CMK (cell line): ENCODE data around the gene SGO2.
A peak's percentile ranks its signal among the peaks of the same experiment; 100 is the strongest.

Experiments
- DNase-seq: peaks from one replicate; pipeline ENCODE4 v3.0.0-alpha.2; 2010; ENCODE audit warnings: low read depth

The SGO2 gene, protein sequence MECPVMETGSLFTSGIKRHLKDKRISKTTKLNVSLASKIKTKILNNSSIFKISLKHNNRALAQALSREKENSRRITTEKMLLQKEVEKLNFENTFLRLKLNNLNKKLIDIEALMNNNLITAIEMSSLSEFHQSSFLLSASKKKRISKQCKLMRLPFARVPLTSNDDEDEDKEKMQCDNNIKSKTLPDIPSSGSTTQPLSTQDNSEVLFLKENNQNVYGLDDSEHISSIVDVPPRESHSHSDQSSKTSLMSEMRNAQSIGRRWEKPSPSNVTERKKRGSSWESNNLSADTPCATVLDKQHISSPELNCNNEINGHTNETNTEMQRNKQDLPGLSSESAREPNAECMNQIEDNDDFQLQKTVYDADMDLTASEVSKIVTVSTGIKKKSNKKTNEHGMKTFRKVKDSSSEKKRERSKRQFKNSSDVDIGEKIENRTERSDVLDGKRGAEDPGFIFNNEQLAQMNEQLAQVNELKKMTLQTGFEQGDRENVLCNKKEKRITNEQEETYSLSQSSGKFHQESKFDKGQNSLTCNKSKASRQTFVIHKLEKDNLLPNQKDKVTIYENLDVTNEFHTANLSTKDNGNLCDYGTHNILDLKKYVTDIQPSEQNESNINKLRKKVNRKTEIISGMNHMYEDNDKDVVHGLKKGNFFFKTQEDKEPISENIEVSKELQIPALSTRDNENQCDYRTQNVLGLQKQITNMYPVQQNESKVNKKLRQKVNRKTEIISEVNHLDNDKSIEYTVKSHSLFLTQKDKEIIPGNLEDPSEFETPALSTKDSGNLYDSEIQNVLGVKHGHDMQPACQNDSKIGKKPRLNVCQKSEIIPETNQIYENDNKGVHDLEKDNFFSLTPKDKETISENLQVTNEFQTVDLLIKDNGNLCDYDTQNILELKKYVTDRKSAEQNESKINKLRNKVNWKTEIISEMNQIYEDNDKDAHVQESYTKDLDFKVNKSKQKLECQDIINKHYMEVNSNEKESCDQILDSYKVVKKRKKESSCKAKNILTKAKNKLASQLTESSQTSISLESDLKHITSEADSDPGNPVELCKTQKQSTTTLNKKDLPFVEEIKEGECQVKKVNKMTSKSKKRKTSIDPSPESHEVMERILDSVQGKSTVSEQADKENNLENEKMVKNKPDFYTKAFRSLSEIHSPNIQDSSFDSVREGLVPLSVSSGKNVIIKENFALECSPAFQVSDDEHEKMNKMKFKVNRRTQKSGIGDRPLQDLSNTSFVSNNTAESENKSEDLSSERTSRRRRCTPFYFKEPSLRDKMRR

DNA sequence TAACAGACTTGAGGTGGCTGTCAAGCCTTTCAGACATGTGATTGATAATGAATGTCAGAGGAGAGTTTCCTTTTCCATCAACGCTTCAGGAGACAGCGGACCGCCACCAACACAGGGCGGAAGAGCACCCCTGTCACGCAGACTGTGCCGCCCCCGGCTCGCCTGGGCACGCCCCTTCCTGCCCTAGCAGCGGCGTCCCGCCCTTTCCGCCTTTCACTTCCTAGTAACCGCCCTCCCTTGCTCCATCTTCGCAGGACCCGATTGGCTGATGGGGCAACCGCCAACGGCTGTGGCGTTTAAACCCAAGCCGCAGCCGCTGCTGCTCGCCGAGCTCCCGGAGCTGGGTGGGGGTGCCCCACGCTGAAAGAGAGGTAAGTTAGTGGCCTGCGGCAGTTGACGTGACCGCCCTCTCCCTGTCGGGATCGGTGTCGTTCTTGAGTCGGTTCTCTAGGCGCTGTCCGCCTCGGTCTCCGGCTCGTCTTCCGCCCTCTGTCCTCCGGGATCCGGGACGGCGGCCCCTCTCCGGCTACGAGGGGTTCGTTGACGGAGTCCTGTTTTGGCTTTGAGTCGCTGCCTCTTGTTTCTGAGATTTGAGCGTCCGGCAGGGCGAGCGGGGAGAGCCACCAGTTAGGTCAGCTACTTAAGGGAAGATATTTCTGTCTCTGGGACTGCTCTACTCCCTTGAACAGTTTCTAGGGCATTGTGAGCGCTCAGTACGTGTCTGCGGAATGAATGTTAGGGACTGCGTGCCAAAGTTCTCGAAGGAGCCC lies at the start of gene SGO2:
Gene SGO2 (plus strand): TSS at position 326 of the 770 bp plus-strand sequence. CDS start 6,769 bp downstream, outside the sequence.
- peak; percentile 81 for DNase-seq

DNA sequence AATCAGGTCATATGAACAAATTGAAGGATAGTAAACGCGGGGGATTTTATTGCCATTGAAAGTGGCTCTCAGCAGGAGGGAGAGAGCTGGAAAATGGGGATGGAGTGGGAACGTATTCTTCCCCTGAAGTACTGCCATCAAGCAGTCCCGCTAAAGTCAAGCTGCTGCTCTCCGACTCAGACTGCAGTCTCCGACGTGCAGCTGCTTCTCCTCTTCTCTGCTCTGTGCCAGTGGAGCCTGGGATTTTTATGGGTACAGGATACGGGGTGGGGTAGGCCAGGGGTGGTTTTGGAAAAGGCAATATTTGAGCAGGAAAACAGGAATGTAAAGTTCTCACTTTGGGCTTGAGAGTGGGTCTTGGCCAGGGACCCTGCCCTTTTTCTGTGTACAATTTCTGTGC lies 49.2 kb upstream of the SGO2 start:
- no peak for DNase-seq

DNA sequence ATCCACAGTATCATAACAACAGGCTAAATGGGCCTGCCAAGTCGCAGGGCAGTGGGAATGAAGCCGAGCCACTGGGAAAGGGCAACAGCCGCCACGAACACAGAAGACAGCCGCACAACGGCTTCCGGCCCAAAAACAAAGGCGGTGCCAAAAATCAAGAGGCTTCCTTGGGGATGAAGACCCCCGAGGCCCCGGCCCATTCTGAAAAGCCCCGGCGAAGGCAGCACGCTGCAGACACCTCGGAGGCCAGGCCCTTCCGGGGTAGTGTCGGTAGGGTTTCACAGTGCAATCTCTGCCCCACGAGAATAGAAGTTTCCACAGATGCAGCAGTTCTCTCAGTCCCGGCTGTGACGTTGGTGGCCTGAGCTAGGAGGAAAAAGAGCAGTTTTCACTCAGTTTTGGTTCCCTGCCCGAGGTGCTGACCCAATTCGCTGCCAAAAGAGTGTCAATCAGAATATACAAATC lies 48.3 kb upstream of the SGO2 start:
- no peak for DNase-seq

DNA sequence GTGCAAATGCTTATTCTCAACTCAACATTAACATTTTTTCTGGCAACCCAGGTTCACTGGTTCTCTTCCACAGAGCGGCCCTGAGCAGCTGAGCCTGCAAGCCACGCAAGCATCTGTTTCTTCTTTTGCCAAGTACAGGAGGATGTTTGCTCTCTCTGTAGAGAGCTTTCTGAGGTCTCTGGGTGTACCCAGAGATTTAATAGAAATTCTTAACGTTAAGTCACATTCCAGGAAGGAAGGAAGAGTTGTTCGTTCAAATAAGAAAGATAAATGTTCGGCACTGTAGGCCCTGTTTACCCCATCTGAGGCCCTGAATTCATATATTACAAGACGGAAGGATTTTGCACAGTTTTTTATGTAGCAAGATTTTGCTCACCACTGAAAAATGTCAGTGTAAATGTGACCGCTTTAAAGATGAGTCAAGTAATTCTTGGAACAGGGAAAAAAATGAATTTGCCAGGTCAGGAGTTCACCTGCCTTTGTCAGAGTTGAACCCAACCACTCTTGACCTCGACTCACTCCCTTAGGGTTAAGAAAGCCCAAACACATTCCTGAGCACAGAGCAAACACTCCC lies 46.2 kb upstream of the SGO2 start:
- DNase-seq: no peak

DNA sequence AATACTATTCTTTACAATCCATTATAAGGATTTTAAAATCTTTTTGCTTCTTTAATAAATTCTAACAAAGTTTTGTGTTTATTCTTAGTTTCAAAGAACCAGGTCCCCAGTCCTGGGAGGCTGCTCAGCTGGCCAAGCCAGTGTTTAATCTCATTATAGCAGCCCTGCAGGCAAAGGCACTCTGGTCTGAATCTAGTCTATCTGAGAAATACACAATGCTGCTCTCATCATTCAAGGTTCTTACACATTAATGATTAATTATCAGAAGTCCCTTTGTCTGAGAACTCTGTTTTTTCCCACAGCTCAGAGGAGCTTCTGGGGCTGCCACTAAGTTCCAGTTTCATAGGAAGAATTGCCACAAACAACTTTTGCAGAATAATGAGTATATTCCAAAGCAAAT lies 43.8 kb upstream of the SGO2 start:
- DNase-seq: no peak

DNA sequence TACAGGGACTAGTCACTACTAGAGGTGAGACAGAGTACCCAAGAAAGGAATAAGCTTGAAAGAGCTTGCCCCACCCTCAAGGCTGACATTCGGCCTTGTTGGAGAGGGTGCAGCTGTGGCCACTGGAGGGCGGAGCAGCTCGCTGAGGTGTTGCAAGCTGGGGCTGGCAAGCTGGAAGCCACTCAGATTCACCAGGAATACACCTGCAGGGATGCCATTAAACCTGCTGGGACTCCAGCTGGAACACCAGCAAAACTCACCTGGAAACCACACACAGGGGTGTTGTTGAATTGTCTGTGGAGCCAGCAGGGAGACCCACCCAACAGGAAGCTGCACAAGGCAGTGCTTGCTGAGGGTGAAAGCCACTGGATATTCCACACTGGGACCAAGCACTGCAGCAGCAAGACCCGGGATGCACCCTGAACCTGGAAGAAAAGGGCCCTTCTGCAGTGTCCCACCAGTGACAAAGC lies 42.2 kb upstream of the SGO2 start:
- DNase-seq: no peak

DNA sequence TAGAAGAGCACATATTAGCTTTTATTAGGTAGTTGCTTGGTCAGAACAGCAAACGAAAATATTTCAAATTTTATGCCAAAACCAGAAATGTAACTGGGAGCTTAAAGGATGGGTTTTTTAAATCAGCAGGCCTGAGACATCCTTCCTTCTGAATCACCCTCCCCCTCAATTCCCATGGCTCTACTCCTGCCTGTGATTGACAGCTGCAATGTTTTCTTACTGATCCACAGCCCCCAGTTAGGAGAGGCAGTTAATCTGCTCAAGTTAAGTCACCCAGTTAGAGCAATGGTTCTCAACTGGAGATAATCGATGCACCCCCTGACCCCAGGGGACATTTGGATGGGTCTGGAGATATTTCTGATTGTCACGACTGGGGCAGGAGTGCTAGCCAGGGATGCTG lies 41.1 kb upstream of the SGO2 start:
- DNase-seq: no peak

DNA sequence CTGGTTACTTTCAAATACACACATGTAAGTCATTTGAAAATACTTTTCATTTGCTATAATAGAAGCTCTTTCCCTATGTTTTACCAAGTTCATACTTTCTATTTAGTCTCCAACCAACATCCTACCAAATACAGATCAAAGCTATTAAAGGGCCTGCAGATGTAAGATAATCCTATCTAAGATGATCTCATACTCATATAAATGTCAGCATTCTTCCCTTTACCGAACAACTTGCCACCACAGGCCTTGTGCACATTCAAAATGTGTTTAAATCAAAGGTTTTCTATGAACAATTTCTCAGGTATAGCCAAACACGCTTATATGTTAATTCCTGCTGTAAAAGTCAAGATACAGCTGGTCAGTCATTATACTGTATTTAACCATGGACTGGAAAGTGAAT lies 39.5 kb upstream of the SGO2 start:
- DNase-seq: no peak

DNA sequence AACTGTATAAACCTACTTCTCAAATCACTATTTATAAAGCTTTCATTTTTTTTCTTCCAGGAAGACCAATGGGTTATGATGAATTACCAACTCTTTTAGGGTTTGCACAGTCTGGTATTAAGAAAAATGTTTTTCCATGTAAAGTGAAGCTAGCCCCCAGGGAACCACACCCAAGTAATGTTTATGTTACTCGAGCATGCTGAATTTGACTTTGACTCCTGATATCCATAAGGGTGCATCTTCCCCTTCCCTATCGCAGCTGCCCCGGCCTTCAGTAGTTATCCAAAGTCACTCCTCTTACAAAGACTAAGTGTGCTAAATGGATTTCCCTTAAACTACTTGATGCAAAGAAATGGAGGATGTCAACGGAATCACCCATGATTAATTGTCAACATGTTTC lies 37.8 kb upstream of the SGO2 start:
- no peak for DNase-seq

DNA sequence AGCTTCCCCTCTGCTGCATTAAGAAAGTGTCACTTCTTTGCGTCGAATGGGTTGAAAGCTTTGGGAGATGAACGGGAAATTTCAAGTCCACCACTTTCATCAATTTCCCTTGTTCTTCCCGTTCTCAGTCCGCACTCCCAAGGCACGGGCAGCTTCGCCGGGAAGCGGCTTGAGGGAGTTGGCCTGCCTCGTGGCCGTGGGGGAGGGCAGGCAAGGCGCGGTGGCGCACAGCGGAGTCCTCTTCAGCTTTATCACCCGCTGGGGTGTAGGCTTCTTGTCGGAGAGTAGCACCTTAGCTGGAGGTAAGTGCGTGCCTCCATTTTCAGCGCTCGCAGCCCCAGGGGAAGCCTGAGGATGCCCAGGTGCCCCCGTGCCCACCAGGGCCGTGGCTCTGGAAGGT lies 36.0 kb upstream of the SGO2 start:
- no peak for DNase-seq

DNA sequence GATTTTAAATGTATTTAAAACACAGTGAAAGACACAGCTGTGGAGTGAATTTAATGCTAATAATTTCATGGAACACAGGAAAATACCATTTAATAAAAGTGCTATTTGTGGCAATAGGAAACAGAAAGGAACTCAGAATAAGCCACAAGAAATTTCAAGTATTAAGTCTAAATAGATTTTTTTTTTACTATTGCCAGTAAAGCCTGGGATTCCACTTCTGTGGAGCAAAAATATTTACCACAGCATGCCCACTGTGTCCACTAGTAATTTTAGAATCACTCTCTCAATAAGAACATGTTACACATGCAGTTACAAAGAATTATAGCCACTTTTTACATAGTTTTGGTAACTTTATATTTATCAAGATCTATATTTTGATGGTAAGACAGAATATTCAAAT lies 33.4 kb upstream of the SGO2 start:
- no peak for DNase-seq

DNA sequence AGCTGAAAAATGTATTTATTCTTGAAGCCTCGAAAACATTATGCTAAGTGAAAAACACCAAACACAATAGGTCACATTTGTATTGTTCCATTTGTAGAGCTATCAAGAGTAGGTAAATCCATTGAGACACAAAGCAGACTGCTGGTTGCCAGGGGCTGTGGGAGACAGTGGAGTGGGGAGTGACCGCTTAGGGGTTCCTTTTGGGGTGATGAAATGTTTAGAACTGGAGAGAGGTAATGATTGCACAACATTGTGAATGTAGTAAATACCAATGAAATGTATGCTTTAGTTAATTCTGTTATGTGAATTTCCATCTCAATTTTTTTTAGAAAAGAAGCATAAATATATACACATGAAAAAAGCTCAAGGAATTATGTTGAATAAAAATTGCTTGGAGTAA lies 32.0 kb upstream of the SGO2 start:
- DNase-seq: no peak

DNA sequence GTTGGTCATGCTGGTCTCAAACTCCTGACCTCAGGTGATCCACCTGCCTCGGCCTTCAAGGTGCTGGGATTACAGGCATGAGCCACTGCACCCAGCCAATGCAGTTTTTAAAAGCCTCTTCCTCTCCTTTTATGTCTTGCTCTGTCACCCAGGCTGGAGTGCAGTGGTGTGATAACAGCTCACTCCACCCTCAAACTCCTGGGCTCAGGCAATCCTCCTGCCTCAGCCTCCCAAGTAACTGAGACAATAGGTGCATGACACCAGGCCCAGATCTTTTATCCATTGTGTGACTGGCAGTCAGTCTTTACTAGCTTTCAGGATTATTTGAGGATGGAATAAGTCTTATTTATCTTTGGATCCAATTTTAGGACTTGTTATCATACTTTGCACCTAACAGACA lies 29.3 kb upstream of the SGO2 start:
- DNase-seq: no peak

DNA sequence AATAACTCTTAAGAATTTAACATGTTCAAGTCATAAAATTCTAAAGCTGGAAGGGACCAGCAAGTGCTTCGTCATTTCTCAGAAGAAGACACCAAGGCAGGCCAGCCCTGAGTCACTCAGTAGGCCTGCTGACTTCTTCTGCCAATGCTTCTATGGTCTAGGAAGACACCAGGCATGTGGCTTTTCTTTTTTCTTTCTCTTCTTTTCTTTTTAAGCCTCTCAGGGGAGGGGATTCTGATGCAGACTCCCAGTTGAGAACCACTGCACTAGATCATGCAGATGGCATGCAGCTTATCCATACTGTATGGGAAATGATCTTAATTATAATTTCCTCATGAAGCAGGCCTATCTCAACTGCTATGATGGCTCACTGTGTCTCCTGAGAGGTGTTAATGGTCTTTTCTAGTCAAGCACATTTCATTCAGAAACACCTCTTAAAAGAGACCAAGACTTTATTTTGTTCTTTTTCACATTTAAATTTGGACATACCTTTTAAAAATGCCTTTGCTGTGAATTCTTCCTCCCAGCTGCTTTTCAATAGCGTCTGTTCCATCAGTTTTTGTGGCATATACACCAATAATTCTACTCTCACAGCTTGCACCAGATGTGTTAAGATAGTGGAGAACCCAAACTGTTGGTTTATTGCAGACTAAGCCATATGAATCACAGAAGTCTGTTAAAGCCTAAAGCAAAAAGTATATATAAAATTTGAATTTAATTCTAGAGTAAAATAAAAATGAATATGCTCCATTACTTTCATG lies 27.4 kb upstream of the SGO2 start:
- DNase-seq: no peak

DNA sequence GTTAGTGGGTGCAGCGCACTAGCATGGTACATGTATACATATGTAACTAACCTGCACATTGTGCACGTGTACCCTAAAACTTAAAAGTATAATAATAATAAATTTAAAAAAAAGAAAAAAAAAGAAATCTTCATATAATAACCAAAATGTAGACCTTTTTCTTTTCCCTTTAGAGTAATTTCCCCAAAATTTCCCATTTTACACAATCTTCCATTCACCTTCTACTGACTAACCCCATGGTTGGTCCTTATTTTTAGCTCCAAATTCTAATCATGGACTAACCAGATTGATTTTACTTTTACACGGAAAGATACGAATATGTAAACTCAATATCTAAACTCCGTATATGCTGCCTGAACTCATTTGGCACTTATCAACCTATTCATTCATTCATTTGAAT lies 23.8 kb upstream of the SGO2 start:
- no peak for DNase-seq

DNA sequence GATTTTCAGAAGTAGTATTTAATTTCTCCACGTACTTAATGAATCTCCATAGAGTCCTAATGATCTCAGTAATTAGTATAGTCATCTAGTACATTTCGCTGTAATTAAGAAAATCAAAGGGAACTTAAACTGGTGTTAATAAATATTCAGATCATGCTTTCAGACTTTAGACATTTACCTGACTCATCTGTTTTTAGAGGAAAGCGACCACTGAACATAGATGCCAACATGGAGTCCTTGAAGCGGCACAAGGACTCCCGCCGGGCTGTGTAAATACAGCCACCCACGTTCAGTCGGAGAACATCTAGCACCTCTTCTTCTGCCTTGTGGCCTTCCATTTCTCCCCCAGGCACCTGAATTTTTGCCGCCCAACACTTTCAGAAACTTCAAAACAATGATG lies 19.3 kb upstream of the SGO2 start:
- no peak for DNase-seq

DNA sequence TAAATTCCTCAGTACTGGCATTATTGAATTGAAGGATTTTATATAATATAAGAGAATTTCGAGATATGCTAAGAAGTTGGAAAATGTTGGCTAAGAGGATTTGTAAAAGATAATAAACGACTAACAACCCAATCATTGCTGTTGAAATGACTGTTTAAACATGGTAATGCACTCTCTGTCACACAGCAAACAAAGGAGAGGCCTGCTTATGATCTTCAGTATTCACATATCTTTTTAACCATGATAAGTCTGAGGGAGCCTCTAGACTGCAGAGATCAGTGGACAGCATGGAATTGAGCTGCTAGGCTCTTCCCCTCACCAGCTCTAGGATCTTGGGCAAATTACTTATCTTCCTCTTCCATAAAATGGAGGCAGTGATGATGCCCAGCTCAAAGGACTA lies 18.8 kb upstream of the SGO2 start:
- DNase-seq: no peak

DNA sequence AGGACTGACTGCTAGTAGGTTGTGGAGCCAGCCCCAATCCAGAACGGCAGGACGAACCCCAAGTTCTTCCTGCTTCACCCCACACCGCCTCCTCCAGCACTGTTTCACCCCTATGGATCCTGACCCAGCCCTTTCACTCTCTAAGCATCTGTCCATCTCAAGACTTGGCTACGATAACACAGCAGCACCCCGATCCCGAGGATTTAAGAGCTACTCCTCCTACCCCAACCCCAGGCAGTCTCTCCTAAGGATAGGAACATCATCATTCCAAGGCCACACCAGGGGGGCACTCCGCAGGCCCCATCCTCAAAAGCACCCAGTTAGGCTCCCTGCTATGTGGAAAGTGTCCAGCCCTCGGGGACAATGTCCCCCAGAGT lies 16.8 kb upstream of the SGO2 start:
- no peak for DNase-seq

DNA sequence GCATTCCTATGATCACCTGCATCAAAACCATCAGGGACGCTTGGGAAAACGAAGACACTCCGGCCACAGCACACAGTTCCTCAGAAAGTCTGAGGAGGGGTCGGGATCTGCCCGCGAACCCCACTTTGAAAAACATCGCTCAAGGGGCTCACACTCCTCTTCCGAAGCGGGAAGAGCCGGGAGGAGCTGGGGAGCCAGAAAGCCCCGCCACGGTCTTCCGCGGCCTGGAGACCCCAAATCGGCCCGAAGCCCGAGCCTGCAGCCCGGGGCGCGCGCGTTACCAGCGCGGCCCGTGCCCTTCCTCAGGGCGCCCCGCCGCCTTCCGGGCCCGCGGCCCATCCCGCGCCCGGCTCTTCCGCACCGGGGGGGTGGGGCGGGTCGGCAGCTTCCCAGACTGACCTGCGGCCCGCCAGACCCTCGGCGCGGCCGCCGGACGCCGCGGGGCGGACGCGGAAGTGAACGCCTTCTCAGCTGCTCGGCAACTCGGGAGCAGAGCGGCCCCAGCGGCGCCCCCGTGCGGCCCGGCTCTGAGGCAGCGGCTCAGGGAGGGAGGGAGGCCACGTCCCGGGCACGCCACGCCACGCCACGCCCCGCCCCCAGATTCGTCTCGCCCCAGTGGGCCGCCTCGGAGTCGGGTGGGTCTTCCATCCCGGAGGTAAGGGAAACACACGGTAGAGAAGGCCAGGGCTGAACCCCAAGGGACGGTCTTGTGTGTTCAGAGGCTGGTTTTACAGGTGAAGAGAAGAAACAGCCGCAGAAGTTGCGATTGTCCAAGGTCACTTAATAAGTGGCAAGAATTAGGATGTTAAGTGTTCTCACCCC lies 16.2 kb upstream of the SGO2 start, which contains the start of gene KCTD18:
Gene KCTD18 (minus strand): TSS at position 457 of the 822 bp plus-strand sequence. CDS start 3,052 bp downstream, outside the sequence.
- peak; percentile 79 for DNase-seq
